HepG2 (cell line): ENCODE data around the gene TMEM225B. TPM values are rescaled to one million over a fixed set of nuclear protein-coding genes. Genes with fewer than 3 reads are reported as not detected.

Experiments
- ETV5 ChIP-seq: IDR thresholded peaks from 2 replicates; pipeline ENCODE4 v1.6.1; 2018; ENCODE audit warnings: missing biosample characterization, missing genetic modification reagents, inconsistent platforms, borderline replicate concordance
- GLMP ChIP-seq: sonication (generic); formaldehyde crosslinking; IDR thresholded peaks from 2 replicates; pipeline ENCODE4 v1.9.0; 2021; ENCODE audit warnings: missing genetic modification reagents, mild to moderate bottlenecking, borderline replicate concordance
- NCOR1 ChIP-seq: fragments of 200-600 bp; sonication (generic); IDR thresholded peaks from 2 replicates; pipeline ENCODE4 v1.7.0; 2017; ENCODE audit warnings: antibody characterized with exemption, low read length, borderline replicate concordance
- NR3C1 ChIP-seq: sonication (generic); formaldehyde crosslinking; IDR thresholded peaks from 2 replicates; pipeline ENCODE4 v1.4.0; 2020; ENCODE audit warnings: missing genetic modification reagents
- RBAK ChIP-seq: sonication (generic); formaldehyde crosslinking; IDR thresholded peaks from 2 replicates; pipeline ENCODE4 v1.5.1; 2020; ENCODE audit warnings: mild to moderate bottlenecking, missing genetic modification reagents
- RBM22 ChIP-seq: fragments of 200-400 bp; formaldehyde crosslinking; optimal IDR thresholded peaks from 2 replicates; pipeline ENCODE3; 2017; ENCODE audit warnings: mild to moderate bottlenecking, low read length, moderate library complexity
- RFX3 ChIP-seq: IDR thresholded peaks from 2 replicates; pipeline ENCODE4 v1.6.1; 2016; ENCODE audit warnings: missing biosample characterization, missing genetic modification reagents
- SP1 ChIP-seq, 2 experiments: fragments of 450-650 bp in 1 of 2; sonication (generic) in 1 of 2; formaldehyde crosslinking in 1 of 2; IDR thresholded peaks; 2 replicates each; pipeline versions ENCODE4 v1.4.0 to v1.6.1; 2016 to 2020; ENCODE audit warnings: missing genetic modification reagents in 1 of 2
- ZBTB8A ChIP-seq: sonication (generic); formaldehyde crosslinking; IDR thresholded peaks from 2 replicates; pipeline ENCODE4 v1.4.0; 2020; ENCODE audit warnings: mild to moderate bottlenecking, low read depth, missing genetic modification reagents, borderline replicate concordance
- ZFP37 ChIP-seq: sonication (generic); formaldehyde crosslinking; IDR thresholded peaks from 2 replicates; pipeline ENCODE4 v1.4.0; 2020; ENCODE audit warnings: missing genetic modification reagents, borderline replicate concordance
- ZFP90 ChIP-seq: sonication (generic); formaldehyde crosslinking; IDR thresholded peaks from 2 replicates; pipeline ENCODE4 v1.8.0; 2022; ENCODE audit warnings: missing genetic modification reagents, mild to moderate bottlenecking, inconsistent platforms, borderline replicate concordance
- ZNF350 ChIP-seq: sonication (generic); formaldehyde crosslinking; IDR thresholded peaks from 2 replicates; pipeline ENCODE4 v1.4.0; 2020; ENCODE audit warnings: mild to moderate bottlenecking, low read depth, missing genetic modification reagents, borderline replicate concordance
- ZNF589 ChIP-seq: sonication (generic); formaldehyde crosslinking; conservative IDR thresholded peaks from 2 replicates; pipeline ENCODE4 v1.8.0; 2022; ENCODE audit warnings: mild to moderate bottlenecking, moderate library complexity, missing genetic modification reagents
- ZNF770 ChIP-seq: sonication (generic); formaldehyde crosslinking; IDR thresholded peaks from 2 replicates; pipeline ENCODE4 v1.5.0; 2020; ENCODE audit warnings: mild to moderate bottlenecking, missing genetic modification reagents
- polyA plus RNA-seq, 8 experiments: library from polyadenylated mRNA; depleted of rRNA in 3 of 8; stranded (reverse) in 7 of 8; unstranded in 1 of 8; fragments of >200 nt; fragmentation: Illumina TruSeq in 4 of 8; extraction: Trizol in 4 of 8; gene quantifications; 2 replicates each; pipeline versions ENCODE4 v1.2.1 to v1.2.3, GENCODE V29; 2011 to 2016; ENCODE audit warnings: low read depth in 4 of 8, missing spikeins in 1 of 8, mixed read lengths in 1 of 8; ENCODE audit not compliant: insufficient read depth in 1 of 8
- total RNA-seq, 5 experiments: library from RNA; depleted of rRNA; stranded (reverse); fragments of >200 nt; fragmentation: Illumina TruSeq; extraction: Trizol; gene quantifications; 2 replicates each; pipeline ENCODE4 v1.2.3, GENCODE V29; 2016; ENCODE audit warnings: low read depth in 1 of 5
- TF ChIP-seq, protein P1 (sequence below): IDR thresholded peaks from 2 replicates; pipeline ENCODE4 v1.6.1; 2016

The TMEM225B gene
- total and polyA plus RNA-seq, 2 of the 13 experiments (the other 11 are each of a cell fraction or from before 2014, with no cell fraction given): 0.78 to 0.95 TPM

DNA sequence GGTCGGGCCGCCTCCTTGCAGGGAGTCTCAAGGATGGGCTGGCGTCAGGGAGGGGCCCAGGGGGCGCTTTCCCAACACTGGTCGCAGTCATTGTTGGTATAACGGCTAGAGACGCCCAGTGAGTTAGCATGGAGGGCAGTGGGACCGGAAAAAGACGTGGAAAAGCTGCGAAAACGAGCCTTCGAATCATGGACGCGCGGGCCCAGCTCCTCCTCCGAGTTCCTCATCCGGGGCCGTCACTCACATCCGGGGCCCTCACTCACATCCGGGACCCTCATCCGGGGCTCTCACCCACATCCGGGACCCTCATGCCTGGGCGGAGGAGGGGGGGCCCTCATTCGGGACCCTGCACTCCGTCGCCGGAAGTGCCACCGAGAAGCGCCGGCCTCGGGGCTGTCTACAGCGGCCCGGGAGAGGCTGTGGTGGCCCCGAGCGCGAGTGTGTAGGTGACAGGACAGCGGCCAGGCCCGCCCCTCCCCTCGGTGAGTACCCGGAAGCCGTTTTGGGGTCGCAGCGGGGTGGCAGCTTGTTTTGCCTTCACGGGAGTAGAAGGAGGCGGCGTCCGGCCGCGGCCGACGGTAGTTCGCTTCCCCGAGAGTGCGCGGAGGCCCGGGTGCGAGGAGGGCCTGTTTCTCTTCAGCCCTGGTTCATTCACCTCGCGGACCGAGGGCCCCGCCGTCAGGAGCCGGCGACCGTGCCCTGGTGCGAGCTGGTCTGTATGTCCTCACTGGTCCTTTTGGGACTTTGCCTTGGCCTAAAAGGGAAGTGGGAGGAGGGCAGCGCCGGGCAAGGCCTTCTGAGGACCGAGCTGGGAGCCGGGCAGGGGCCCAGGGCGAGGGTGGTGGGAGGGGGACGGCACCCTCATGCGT is 39.5 kb upstream of the TMEM225B start, which contains the start of gene ZNF655 (continued):
- TF ChIP-seq ZNF770 (no peak), RBM22 (peak; percentile 77), ZNF350 (CRISPR knock-in tag) (no peak; the same call in 1 of the 2 replicates), ZBTB8A (CRISPR knock-in tag) (no peak), RBAK (CRISPR knock-in tag) (no peak), GLMP (CRISPR knock-in tag) (no peak), ETV5 (CRISPR knock-in tag) (peak; percentile 88; the same call in 1 of the 2 replicates), NR3C1 (CRISPR knock-in tag) (no peak), ZFP90 (CRISPR knock-in tag) (no peak; the same call in 1 of the 2 replicates), ZNF589 (CRISPR knock-in tag) (0 out of 2 replicates have a peak, but pooled peaks have one; percentile 63), RFX3 (no peak), ZFP37 (CRISPR knock-in tag) (no peak; the same call in 1 of the 2 replicates), SP1 (IDR thresholded peaks at IDR 0.05) (no peak), SP1 (CRISPR knock-in tag; IDR thresholded peaks at IDR 0.05) (peak; percentile 11; the same call in 1 of the 2 replicates), NCOR1 (no peak)
- TF ChIP-seq, protein P1, sequence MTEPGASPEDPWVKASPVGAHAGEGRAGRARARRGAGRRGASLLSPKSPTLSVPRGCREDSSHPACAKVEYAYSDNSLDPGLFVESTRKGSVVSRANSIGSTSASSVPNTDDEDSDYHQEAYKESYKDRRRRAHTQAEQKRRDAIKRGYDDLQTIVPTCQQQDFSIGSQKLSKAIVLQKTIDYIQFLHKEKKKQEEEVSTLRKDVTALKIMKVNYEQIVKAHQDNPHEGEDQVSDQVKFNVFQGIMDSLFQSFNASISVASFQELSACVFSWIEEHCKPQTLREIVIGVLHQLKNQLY (CRISPR knock-in tag): 0 out of 2 replicates have a peak, but pooled peaks have one; percentile 6
